ENCODE measurements around the gene HNRNPUL2. TPM values are rescaled to one million over a fixed set of nuclear protein-coding genes. Genes with fewer than 3 reads are reported as not detected.

HNRNPUL2 gene
- 10 to 100 TPM in 3 of 4 donors, 1 to 10 TPM in 1; 4.8 to 14.9 (median 11.8) TPM for total RNA-seq

- Histone ChIP-seq H3K9me3 (no peaks in the 10 kb centered on the region), H3K27ac (peak within 1 kb of the TSS; percentile 87 to 94 (median 90)), H3K36me3 (peaks cover 0 to 17% of the 10 kb centered on the region in 2 donors), H3K27me3 (no peaks in the 10 kb centered on the region), H3K4me1 (peaks cover 44 to 47% of the 10 kb centered on the region in 2 donors), H3K4me3 (peak within 1 kb of the TSS; percentile 63 to 95 (median 80))
- peak; percentile 97 to 99 for DNase-seq
- ATAC-seq = peak; percentile 79 to 81
- TF ChIP-seq CTCF (IDR thresholded peaks at IDR 0.05 in 4 of 5, conservative IDR thresholded peaks at IDR 0.05 in 1 of 5) (no peak), POLR2A (IDR thresholded peaks at IDR 0.05) (peak; percentile 93 to 97)
- intact Hi-C loops (cut with DNase I; ENCODE audit: low total_unique reads) = loop anchor here (1.0 to 5.0 kb wide), 5 partner anchors 18 to 130 kb away; partner anchors contain the start of genes TMEM179B, UBXN1 and ZBTB3
- in situ Hi-C loops (cut with MboI; ENCODE audit: low sequenced_read_pairs in 4 of 4) = no loop called here
Measured at GRCh38 chr11:62727165-62727871, at the start of gene HNRNPUL2. Gene HNRNPUL2, minus strand, starts transcription at chr11:62727457. Its CDS starts 301 bp downstream, at chr11:62727156.

DNA sequence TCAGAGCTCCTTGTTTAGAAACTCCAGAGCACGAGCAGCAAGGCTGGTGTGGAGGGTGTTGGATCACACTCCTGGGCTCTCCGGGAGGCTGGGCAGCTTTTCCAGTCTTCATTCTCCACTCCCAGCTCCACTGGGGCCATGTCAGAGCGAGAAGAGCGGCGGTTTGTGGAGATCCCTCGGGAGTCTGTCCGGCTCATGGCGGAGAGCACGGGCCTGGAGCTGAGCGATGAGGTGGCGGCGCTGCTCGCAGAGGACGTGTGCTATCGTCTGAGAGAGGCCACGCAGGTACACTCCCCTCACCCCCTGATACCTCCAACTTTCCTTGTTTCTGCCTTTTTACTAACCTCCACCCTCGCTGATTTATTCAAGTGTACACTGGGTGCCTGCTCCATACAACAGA, 48.4 kb upstream of the HNRNPUL2 start:
- in situ Hi-C loops (cut with MboI; ENCODE audit: low sequenced_read_pairs in 4 of 4) = no loop called here
- intact Hi-C loops (cut with DNase I; ENCODE audit: low total_unique reads) = no loop called here
- no peak for ATAC-seq
- no peaks in the 10 kb centered on the region for H3K9me3 ChIP-seq
- peaks cover 10 to 14% of the 10 kb centered on the region in 2 donors for H3K4me1 ChIP-seq
- DNase-seq = no peak
- H3K27ac ChIP-seq = no peak overlapping the region
- TF ChIP-seq POLR2A (IDR thresholded peaks at IDR 0.05) (no peak), CTCF (IDR thresholded peaks at IDR 0.05 in 4 of 5, conservative IDR thresholded peaks at IDR 0.05 in 1 of 5) (no peak)
- peaks cover 0 to 39% of the 10 kb centered on the region in 2 donors for H3K36me3 ChIP-seq
- H3K27me3 ChIP-seq = no peaks in the 10 kb centered on the region
- no peak overlapping the region for H3K4me3 ChIP-seq

DNA sequence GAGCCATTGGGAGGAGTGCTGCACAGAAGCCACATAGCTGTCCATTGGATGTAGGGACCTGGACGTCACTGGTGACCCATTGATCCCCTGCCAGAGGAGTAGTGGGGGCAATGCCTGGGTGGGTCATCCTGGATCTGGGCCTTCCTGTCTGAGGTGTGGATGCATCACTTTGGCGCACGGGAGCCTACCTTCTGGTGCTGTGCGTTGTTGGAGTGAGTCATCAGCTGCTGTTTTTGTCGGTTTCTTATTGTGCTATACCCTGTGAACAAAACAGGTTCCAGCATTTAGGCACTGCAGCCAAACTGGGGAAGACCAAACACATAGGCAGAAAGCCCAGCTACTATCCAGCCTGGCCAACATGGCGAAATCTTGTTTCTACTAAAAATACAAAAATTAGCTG, 47.1 kb upstream of the HNRNPUL2 start:
- Histone ChIP-seq H3K27me3 (no peaks in the 10 kb centered on the region), H3K4me3 (no peak overlapping the region), H3K9me3 (no peaks in the 10 kb centered on the region), H3K36me3 (peaks cover 0 to 32% of the 10 kb centered on the region in 2 donors), H3K27ac (no peak overlapping the region), H3K4me1 (peaks cover 18 to 23% of the 10 kb centered on the region in 2 donors)
- DNase-seq (no peak), ATAC-seq (no peak)
- TF ChIP-seq CTCF (IDR thresholded peaks at IDR 0.05 in 4 of 5, conservative IDR thresholded peaks at IDR 0.05 in 1 of 5) (no peak), POLR2A (IDR thresholded peaks at IDR 0.05) (no peak)
- in situ Hi-C loops (cut with MboI; ENCODE audit: low sequenced_read_pairs in 4 of 4) (no loop called here), intact Hi-C loops (cut with DNase I; ENCODE audit: low total_unique reads) (loop anchor here (5.0 kb wide), 2 partner anchors 83 to 182 kb away; partner anchors contain the start of gene TUT1)

DNA sequence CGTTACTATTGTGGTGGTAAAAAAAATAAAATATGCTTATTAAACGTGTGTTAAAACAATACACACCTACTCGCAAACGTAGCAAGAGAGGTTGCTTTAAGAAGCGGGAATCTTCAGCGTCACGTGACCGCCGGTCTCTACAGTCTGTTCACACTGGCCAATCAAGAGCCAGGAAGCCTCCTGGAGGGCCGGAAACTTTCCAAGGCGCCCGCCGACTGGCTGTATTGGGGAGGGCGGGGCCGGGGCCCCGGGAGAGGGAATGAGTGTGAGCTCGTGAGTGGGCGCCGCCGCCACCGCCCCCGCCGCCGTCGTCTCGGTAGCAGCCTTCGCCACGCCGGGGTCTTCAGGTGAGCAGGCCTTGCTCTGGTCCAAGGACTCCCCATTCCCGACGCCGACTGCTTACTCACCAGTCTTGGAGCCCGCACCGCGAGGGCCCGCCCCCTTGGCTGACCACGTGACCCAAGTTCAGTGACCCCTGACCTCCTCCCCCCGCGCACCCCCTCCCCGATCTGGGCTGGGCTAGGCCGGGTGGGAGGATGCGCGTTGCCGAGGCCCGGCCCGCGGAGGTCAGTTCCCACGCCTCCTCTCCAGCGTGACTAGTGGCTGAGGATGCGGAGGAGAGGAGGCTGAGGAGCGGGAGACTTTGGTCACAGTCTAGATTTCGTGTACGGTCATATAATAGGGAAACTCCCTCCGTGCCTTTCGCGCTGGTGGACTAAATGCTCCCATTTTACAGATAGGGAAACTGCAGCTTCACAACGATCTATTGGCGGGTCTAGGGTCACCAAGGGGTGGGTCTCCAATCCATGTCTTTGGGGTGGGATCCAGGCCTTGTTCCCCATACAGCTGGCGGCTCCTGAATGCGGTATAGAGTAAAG, 44.1 kb upstream of the HNRNPUL2 start, which contains the start of gene TAF6L:
TAF6L (plus strand) TSS at position 253 of the 878 bp plus-strand sequence. CDS start 4,388 bp downstream, outside the sequence.
- DNase-seq (peak; percentile 99), ATAC-seq (peak; percentile 92 to 97)
- Histone ChIP-seq H3K27me3 (no peaks in the 10 kb centered on the region), H3K4me1 (peaks cover 18 to 23% of the 10 kb centered on the region in 2 donors), H3K36me3 (peaks cover 0 to 26% of the 10 kb centered on the region in 2 donors), H3K27ac (peak within 1 kb of the TSS; percentile 89 to 99 (median 96)), H3K9me3 (no peaks in the 10 kb centered on the region), H3K4me3 (peak within 1 kb of the TSS; percentile 74 to 87 (median 76))
- intact Hi-C loops (cut with DNase I; ENCODE audit: low total_unique reads) = loop anchor here (5.0 kb wide), 2 partner anchors 86 to 179 kb away; partner anchors contain the start of gene TUT1
- in situ Hi-C loops (cut with MboI; ENCODE audit: low sequenced_read_pairs in 4 of 4) = no loop called here
- peak in 1 of 2 donors; percentile 45 for TF ChIP-seq POLR2A (IDR thresholded peaks at IDR 0.05)
- TF ChIP-seq CTCF (IDR thresholded peaks at IDR 0.05 in 4 of 5, conservative IDR thresholded peaks at IDR 0.05 in 1 of 5) = peak in 1 of 5 experiments; percentile 38
